Mammary epithelial cell (primary cell): Measurements from ENCODE around the gene SLC47A2.

Experiments used
- CTCF ChIP-seq, 2 donors: IDR thresholded peaks in 1 of 2; conservative IDR thresholded peaks in 1 of 2; 2 replicates each; pipeline ENCODE4 v1.5.1; 2011 to 2012; ENCODE audit warnings: inconsistent platforms in 2 of 2, low read length in 2 of 2, mild to moderate bottlenecking in 2 of 2, control low read depth in 1 of 2, low read depth in 1 of 2; ENCODE audit not compliant: insufficient read depth in 1 of 2; ENCODE audit errors: extremely low read depth in 1 of 2
- EZH2 ChIP-seq: IDR thresholded peaks from 2 replicates; pipeline ENCODE4 v1.6.1; 2012; ENCODE audit warnings: low read length, inconsistent platforms, borderline replicate concordance

GRCh38 chr17:19723964-19724363 is 7.6 kb upstream of the SLC47A2 start:
- no peak for TF ChIP-seq CTCF (conservative IDR thresholded peaks at IDR 0.05 in 1 of 2, IDR thresholded peaks at IDR 0.05 in 1 of 2; ENCODE audit: extremely low read depth in 1 of 2, insufficient read depth in 1 of 2, low read depth in 1 of 2, low read length in 2 of 2)
- no peak for TF ChIP-seq EZH2
